Activated B cell treated with CpG ODN at 0.5 μM for 24 hours (primary cell): ENCODE data around the gene NFX1. TPM values are rescaled to one million over a fixed set of nuclear protein-coding genes. Genes with fewer than 3 reads are reported as not detected.

Source experiments
- ATAC-seq: fragments of 200-7000 bp; cut with Tn5 transposase; one replicate; pipeline ENCODE4 v1.10.0; 2021; ENCODE audit warnings: low read depth, mild to moderate bottlenecking, moderate library complexity
- CTCF ChIA-PET: fragments of 350-600 bp; sonication (Branson Sonifier 250); formaldehyde crosslinking; loops from one replicate; lab custom pipeline; 2021; ENCODE audit warnings: antibody characterized with exemption; lab: Charles Lee
- POLR2A ChIA-PET: fragments of 350-600 bp; sonication (Branson Sonifier 250); formaldehyde crosslinking; loops from one replicate; lab custom pipeline; 2021; ENCODE audit warnings: antibody characterized with exemption; lab: Charles Lee
- DNase-seq: peaks from one replicate; pipeline ENCODE4 v3.0.0; 2022
- H3K27ac Mint-ChIP-seq: one replicate; pipeline ENCODE4 v1.8.0; 2020; ENCODE audit warnings: mixed read lengths
- H3K27me3 Mint-ChIP-seq: one replicate; pipeline ENCODE4 v1.8.0; 2021; ENCODE audit warnings: mixed read lengths
- H3K36me3 Mint-ChIP-seq: one replicate; pipeline ENCODE4 v1.8.0; 2021; ENCODE audit warnings: low read depth, mixed read lengths
- H3K4me1 Mint-ChIP-seq: one replicate; pipeline ENCODE4 v1.8.0; 2021; ENCODE audit warnings: mixed read lengths
- H3K4me3 Mint-ChIP-seq: one replicate; pipeline ENCODE4 v1.8.0; 2020; ENCODE audit warnings: mild to moderate bottlenecking, mixed read lengths
- H3K9me3 Mint-ChIP-seq: one replicate; pipeline ENCODE4 v1.8.0; 2020; ENCODE audit warnings: mixed read lengths
- intact Hi-C: fragments of 100-400 bp; cut with micrococcal nuclease; formaldehyde crosslinking; loops from one replicate; pipeline ENCODE4 v1.15.1; 2024
- total RNA-seq: library from RNA; stranded (reverse); gene quantifications from 2 replicates; pipeline ENCODE4 v1.2.3, GENCODE V29; 2022
- TF ChIP-seq, protein P1 (sequence below): fragments of 200-600 bp; IDR thresholded peaks from one replicate; pipeline ENCODE4 v1.8.0; 2022; ENCODE audit warnings: antibody characterized with exemption, mild to moderate bottlenecking

NFX1 gene
- total RNA-seq, 1 donor from 2014 or later: 57.2 TPM

DNA sequence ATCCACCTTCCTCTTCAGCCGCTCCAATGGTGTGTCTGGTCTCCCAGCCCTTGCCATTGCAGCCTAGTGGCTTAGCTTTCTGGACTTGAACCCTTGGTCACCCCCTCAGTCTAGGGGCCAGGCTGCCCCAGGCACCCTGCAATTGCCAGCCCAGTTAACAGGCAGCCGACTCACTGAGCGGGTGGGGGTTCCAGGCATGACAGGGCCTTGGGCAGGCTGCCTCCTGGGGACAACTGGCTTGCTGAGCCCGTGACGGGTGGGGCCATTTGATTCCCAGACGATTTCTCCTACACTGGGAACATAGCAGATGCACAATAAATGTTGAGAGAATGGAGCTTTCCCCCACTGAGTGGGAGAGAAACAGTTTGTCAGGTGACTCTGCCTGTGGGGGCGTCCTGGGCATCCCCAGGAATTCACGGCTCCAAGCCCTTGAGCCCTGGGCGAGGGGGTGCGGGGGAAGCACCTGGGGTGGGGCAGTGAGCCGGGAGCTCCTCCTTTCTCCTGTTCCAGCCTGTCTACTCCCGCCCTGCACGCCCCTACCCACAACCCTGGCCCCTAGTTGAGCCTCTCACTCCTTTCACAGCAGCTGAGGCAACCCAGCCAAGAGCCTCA lies 124.7 kb downstream of the NFX1 start:
- ChIA-PET POLR2A (no interaction called here), CTCF (interaction anchor here (0.7 to 1.8 kb wide), 2 partner anchors 32 to 39 kb away, joined by 3 to 4 read pairs; partner anchors contain the start of gene AQP3)
- no peaks in the 10 kb centered on the region for H3K4me1 Mint-ChIP-seq
- no peaks in the 10 kb centered on the region for H3K36me3 Mint-ChIP-seq
- no peaks in the 10 kb centered on the region for H3K9me3 Mint-ChIP-seq
- peaks cover 17% of the 10 kb centered on the region for H3K27me3 Mint-ChIP-seq
- TF ChIP-seq, protein P1, sequence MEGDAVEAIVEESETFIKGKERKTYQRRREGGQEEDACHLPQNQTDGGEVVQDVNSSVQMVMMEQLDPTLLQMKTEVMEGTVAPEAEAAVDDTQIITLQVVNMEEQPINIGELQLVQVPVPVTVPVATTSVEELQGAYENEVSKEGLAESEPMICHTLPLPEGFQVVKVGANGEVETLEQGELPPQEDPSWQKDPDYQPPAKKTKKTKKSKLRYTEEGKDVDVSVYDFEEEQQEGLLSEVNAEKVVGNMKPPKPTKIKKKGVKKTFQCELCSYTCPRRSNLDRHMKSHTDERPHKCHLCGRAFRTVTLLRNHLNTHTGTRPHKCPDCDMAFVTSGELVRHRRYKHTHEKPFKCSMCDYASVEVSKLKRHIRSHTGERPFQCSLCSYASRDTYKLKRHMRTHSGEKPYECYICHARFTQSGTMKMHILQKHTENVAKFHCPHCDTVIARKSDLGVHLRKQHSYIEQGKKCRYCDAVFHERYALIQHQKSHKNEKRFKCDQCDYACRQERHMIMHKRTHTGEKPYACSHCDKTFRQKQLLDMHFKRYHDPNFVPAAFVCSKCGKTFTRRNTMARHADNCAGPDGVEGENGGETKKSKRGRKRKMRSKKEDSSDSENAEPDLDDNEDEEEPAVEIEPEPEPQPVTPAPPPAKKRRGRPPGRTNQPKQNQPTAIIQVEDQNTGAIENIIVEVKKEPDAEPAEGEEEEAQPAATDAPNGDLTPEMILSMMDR: no peak
- H3K4me3 Mint-ChIP-seq: no peak overlapping the region
- no peak for ATAC-seq
- no peak overlapping the region for H3K27ac Mint-ChIP-seq
- intact Hi-C loops: loop anchor here (1.0 kb wide), 1 partner anchor 128 kb away; no protein-coding TSS in a partner anchor
- no peak for DNase-seq

DNA sequence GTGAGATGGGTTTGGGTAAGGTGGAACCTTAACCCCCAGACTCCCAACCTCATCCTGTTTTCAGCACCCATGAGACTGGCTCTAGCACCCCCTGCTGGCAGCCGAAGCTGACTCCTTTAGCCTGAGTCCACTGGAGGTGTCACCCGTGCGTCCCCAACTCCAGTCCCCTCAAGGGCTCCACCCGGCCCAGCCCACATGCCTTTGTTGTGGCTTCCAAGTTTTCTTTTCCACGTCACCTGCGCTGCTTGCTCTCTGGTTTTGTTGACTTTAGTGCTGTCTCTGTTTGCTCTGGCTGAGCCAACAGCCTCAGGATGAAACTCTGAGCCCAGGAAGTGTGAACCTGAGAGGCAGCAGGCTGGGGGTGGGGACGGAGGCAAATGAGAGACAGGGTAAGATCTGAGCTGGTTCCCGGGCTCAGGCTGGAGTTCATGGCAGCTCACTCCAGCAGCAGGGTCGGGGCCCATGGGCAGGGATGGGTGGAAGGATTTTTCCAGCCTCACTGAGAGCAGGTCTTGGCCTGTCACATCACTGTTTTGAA lies 125.3 kb downstream of the NFX1 start:
- Mint-ChIP-seq H3K27ac (no peak overlapping the region), H3K4me1 (no peaks in the 10 kb centered on the region), H3K27me3 (peaks cover 19% of the 10 kb centered on the region), H3K4me3 (no peak overlapping the region), H3K9me3 (no peaks in the 10 kb centered on the region), H3K36me3 (no peaks in the 10 kb centered on the region)
- ATAC-seq (no peak), DNase-seq (peak; percentile 22)
- POLR2A ChIA-PET: no interaction called here
- intact Hi-C loops: loop anchor here (1.0 kb wide), 1 partner anchor 128 kb away; no protein-coding TSS in a partner anchor
- TF ChIP-seq, protein P1: no peak
- CTCF ChIA-PET: interaction anchor here (0.7 to 1.8 kb wide), 2 partner anchors 32 to 40 kb away, joined by 3 to 4 read pairs; partner anchors contain the start of gene AQP3

DNA sequence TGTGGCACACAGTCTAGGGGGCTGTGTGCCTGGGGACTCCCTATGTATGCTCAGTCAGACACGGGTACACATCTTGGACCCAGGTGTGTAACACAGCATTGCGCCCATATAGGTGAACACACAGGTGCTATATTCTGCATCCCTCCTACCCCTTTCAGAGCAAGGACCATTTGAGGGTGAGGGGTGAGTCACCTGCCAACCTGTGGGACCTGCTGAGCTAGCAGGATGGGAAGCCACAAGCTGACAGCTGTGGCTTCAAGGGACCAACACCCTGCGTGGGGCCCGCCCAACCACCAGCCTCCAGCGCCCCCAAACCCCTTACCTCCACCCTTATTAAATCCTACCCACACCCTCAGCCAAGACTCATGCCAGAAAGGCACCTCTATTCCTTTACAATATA lies 126.7 kb downstream of the NFX1 start:
- ATAC-seq (no peak), DNase-seq (no peak)
- ChIA-PET POLR2A (no interaction called here), CTCF (no interaction called here)
- intact Hi-C loops: no loop called here
- Mint-ChIP-seq H3K9me3 (no peaks in the 10 kb centered on the region), H3K4me1 (no peaks in the 10 kb centered on the region), H3K4me3 (no peak overlapping the region), H3K27me3 (peaks cover 19% of the 10 kb centered on the region), H3K36me3 (no peaks in the 10 kb centered on the region), H3K27ac (no peak overlapping the region)
- TF ChIP-seq, protein P1: no peak

DNA sequence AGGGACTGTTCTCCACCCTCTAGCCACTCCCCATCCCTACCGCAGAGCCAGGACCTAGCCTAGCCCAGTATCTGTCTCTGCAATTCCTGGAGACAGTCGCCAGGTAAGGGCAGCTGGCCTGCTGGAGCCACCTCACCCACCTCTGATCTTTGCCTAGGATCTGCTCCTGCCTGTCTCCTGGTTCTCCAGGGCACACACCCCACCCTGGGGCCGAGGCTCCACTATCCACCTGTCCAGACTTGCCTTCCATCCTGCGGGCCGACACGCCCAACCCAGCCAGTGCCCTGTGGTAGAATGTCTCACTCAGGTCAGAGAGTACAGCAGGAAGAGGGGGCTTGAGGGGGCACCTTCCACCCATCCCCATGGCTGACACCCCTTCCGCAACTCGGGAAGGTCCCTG lies 127.8 kb downstream of the NFX1 start:
- TF ChIP-seq, protein P1: no peak
- Mint-ChIP-seq H3K36me3 (no peaks in the 10 kb centered on the region), H3K9me3 (no peaks in the 10 kb centered on the region), H3K4me1 (no peaks in the 10 kb centered on the region), H3K27ac (no peak overlapping the region), H3K27me3 (peaks cover 19% of the 10 kb centered on the region), H3K4me3 (no peak overlapping the region)
- CTCF ChIA-PET: no interaction called here
- DNase-seq (no peak), ATAC-seq (no peak)
- intact Hi-C loops: no loop called here
- POLR2A ChIA-PET: no interaction called here

DNA sequence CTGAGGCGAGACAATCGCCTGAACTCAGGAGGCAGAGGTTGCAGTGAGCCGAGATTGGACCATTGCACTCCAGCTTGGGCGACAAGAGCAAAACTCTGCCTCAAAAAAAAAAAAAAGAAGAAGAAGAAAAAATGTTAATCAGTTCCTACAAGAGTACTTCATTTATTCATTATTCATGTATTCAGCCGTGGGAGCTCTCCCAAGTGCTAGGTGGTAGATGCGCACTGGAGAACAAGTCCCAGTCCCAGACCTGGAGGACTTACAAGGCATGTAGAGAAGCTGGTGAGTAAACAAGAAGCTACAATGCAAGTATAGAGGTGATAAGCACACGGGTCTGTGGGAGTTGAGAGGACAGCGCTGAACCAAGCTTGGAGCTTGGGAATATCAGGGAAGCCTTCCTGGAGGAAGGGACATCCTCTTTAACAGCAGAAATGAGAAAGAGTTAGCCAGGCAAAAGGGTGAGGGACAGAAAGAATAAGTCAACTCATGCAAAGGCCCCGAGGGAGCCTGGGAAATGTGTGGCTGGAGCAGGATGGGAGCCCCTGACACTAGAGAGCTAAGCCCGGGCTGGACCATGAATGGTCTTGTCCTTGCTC lies 129.5 kb downstream of the NFX1 start:
- no peaks in the 10 kb centered on the region for H3K4me1 Mint-ChIP-seq
- ChIA-PET POLR2A (no interaction called here), CTCF (no interaction called here)
- no peaks in the 10 kb centered on the region for H3K9me3 Mint-ChIP-seq
- no peak overlapping the region for H3K27ac Mint-ChIP-seq
- DNase-seq (no peak), ATAC-seq (no peak)
- peaks cover 19% of the 10 kb centered on the region for H3K27me3 Mint-ChIP-seq
- no peaks in the 10 kb centered on the region for H3K36me3 Mint-ChIP-seq
- intact Hi-C loops: no loop called here
- TF ChIP-seq, protein P1: no peak
- no peak overlapping the region for H3K4me3 Mint-ChIP-seq
